DMS153 treated with DMSO at 0.1 percent for 48 hours (cell line): ENCODE results near the gene HMHB1.
A peak's percentile ranks its signal among the peaks of the same experiment; 100 is the strongest.
"Not testable (repeated sequence)": the region's sequence is repeated elsewhere in the genome, so short reads cannot be mapped to it uniquely, and the experiment has no call there.

ENCODE experiments used
- DNase-seq: peaks from one replicate; lab custom pipeline; 2025; ENCODE audit not compliant: unreplicated experiment; lab: John Stamatoyannopoulos, UW

The HMHB1 gene

DNA sequence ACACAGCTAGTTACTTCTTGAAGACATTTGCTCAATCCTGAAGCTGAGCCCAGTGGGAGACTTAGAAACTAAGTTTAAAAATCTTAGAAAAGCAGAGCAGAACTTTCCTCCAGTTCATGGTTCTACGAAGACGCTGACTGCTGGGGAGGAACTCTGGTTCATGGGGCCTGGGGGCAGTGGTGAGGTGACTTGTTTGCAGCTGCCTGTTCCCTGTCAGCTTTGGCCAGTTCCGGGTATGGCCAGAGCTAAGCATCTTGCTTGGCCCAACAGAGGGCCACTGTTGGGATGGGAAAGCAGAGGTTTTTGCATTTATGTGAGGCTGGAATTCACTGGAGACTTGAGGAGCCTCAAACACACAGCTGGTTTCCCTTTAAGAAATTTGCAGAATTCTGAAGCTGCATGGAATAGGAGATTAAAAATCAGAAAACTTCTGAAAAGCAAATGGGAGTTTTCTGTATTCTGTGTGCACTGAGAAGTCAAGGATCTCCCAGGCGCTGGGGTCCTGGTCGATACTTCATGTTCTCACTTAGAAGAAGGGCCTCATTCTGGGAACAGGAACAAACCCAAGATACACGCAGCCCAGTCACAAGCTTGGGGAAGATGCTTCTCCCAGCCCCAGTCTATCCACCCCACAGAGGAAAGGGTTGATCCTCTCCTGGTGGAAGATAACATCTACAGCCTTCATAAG is 10.6 kb upstream of the HMHB1 start:
- DNase-seq, result no peak

DNA sequence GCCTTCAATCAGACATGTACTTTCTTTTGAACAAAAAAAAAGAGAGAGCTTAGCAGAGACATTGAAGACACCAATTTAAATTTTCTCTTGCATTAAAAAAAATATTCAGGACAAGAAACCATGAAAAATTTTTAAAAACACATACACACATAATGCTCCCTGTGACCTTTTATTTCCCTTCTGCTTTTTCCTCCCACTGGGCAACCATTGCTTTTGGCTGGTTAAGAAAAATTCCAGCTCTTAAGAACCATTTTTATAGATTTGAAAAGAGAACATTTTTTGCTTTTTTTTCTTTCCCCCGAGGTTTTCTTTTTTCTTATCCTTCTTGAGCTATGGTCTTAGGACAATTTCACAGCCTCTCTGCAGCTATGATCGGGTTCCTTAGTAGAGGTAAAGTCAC is 6.1 kb upstream of the HMHB1 start:
- DNase-seq, result no peak

DNA sequence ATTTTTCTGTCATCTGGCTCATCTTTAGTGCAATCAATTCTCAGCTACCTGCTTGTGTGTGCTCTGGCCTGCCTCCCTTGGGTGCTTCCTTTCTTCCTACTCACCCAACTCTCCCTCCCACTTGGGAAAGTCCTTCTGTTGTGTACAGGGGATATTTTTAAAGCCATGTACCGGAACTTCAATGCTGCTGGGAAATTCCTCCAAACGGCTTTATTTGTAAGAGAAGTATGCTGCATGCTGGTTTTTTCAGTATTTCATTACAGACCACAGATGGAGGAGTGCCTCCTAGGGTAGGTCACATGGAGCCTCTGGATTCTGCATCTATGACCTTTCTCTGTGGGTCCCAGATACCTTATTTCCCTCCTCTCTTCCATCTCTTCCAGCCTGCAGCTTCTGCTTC is 5.4 kb upstream of the HMHB1 start:
- no peak for DNase-seq

DNA sequence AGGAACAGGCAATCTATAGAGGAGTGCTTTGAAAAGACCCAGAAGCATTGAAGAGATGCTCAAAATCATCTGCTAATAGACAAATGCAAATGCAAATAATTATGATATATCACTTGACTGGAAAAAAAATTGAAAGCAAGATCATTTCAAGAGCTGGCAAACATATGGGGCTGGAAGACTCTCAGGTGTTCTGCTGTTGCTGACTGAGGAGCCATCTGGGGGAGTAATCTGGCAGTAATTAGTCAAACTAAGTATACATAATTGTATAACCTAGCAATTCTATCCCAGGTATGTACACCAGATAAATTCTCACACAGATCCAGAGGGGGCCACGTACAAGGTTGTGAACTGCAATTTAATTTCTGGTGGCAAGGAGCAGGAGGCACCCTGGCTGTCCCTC is 4.6 kb upstream of the HMHB1 start:
- no peak for DNase-seq

DNA sequence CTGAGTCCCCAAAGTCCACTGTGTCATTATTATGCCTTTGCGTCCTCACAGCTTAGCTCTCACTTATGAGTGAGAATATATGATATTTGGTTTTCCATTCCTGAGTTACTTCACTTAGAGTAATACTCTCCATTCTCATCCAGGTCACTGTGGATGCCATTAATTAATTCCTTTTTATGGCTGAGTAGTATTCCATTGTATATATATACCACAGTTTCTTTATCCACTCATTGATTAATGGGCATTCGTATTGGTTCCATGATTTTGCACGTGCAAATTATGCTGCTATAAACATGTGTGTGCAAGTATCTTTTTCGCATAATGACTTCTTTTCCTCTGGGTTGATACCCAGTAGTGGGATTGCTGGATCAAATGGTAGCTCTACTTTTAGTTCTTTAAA is 4.4 kb downstream of the HMHB1 start:
- not testable (repeated sequence) for DNase-seq

GRCh38 chr5:143819716-143820115 is 7.8 kb downstream of the HMHB1 start:
- DNase-seq, result no peak

- DNase-seq, result no peak
Observed at GRCh38 chr5:143820451-143820850, 8.5 kb downstream of the HMHB1 start.

GRCh38 chr5:143824851-143825720 is 13.1 kb downstream of the HMHB1 start:
- peak; percentile 10 for DNase-seq

DNA sequence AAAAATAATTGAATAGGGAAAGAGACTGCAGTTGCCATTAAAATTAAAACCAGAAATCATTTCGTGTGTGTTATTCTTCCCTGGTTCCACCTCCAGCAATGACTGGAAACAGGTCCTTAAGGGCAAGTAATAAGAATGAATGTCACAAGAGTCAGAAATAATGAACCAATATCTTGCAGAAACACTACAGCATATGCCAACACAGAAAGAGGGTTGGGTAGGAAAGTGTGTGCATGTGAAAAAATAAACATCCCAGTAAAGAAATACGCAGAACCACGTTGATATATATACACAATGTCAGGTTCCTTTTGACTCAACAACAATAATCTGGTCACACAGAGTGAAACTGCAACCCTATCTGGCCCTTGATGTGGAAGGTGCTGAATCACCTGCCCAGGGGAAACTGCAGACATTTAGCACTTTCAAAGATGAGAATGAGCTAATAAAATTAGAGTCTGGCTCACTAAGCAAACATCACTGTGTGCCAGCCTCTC is 15.0 kb downstream of the HMHB1 start:
- DNase-seq, result peak; percentile 49

- DNase-seq, result no peak
Observed at GRCh38 chr5:143828710-143829109, 16.7 kb downstream of the HMHB1 start.

- DNase-seq, result no peak
Observed at GRCh38 chr5:143833177-143833576, 21.2 kb downstream of the HMHB1 start.

GRCh38 chr5:143835251-143835650 is 23.3 kb downstream of the HMHB1 start:
- no peak for DNase-seq

GRCh38 chr5:143836161-143836725 is 24.3 kb downstream of the HMHB1 start:
- no peak for DNase-seq

- peak; percentile 48 for DNase-seq
Observed at GRCh38 chr5:143837306-143837848, 25.4 kb downstream of the HMHB1 start.

GRCh38 chr5:143841446-143841845 is 29.5 kb downstream of the HMHB1 start:
- no peak for DNase-seq

DNA sequence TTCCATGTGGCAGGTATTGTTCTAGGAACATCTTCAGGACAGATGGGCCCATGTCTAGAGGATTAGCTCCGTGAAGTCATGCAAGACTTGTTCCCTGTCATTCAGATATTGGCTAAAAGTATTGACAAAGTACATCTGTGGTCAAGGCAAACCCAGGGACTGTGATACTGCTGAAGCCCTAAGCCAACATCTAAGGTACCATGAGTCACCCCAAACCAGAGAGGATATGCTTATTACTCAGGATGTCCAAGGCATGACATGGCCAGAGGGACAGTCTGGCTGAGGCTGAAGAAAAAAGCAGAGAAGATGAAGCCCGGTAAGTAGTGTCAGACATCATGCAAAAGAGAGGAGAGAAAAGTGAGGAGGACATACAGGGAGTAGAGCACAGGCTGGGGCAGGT is 31.0 kb downstream of the HMHB1 start:
- DNase-seq, result no peak

- DNase-seq, result no peak
Observed at GRCh38 chr5:143843461-143843860, 31.5 kb downstream of the HMHB1 start.

DNA sequence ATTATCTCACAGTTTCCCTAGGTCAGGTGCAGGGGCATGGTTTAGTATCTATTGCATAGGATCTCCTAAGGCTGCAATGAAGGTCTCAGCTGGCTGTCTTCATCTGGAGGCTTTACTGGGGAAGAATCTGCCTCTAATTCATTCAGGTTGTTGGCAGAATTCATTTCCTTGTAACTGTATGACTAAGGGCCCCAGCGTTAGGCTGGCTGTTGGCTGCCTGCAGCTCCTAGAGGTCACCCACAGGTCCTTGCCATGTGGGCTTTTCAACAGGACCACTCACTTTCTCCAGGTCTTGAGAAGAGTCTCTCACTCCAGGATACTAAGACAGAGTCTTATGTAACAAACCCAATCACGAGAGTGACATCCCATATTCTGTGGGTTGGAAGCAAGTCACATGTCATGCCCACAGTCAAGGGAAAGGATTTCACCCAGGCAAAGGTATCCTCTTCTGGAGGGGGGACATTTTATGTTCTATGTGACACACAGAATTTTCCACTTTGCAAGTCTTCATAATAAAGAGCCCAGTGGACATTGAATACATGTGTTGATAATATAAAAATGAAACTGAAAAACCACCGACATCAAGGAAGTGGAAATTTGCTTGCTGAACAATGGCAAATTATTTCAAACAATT is 38.2 kb downstream of the HMHB1 start:
- no peak for DNase-seq

GRCh38 chr5:143851383-143851782 is 39.4 kb downstream of the HMHB1 start:
- no peak for DNase-seq

DNA sequence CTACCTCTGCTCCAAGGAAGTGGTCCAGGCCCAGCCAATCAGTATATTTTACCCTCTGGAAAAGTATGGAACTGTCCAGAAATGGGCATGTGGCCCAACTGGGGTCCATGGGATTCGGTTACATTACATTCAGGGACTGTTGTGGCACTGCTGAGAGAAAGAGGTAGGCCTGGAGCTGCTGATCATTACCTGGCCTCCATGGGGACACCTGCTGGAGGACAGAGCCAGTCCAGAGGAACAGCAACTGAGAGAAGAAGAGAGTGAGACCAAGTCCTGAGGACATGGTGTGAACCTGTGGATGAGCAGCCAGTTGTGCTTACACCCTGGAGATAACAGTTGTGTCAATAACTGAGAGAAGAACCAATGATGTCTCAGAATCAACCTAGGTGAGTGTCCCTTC is 48.2 kb downstream of the HMHB1 start:
- no peak for DNase-seq

GRCh38 chr5:143862271-143862670 is 50.3 kb downstream of the HMHB1 start:
- no peak for DNase-seq
